ENCODE data around the gene JAKMIP3. TPM values are rescaled to one million over a fixed set of nuclear protein-coding genes. Genes with fewer than 3 reads are reported as not detected.

JAKMIP3 gene
- total RNA-seq, result under 1 TPM in 3 of 4 donors, not detected in 1; 0.04 to 0.19 (median 0.13) TPM

- Histone ChIP-seq H3K27me3 (no peaks in the 10 kb centered on the region), H3K27ac (peak within 1 kb of the TSS; percentile 53 to 78 (median 68)), H3K9me3 (no peaks in the 10 kb centered on the region), H3K4me3 (peak within 1 kb of the TSS; percentile 29 to 68 (median 46)), H3K4me1 (peaks cover 5 to 23% (median 11%) of the 10 kb centered on the region in 3 donors), H3K36me3 (no peaks in the 10 kb centered on the region)
- 3 to 12% methylated on average over 10 to 11 of the region's 35 CpGs for WGBS, 2 donors
- intact Hi-C loops (cut with DNase I), result no loop called here
- DNase-seq, result no peak
- TF ChIP-seq CTCF (IDR thresholded peaks at IDR 0.05) (no peak), POLR2A (IDR thresholded peaks at IDR 0.05) (no peak)
Observed at GRCh38 chr10:132065491-132066105, at the start of gene JAKMIP3. TSS of gene JAKMIP3 (plus strand) at chr10:132065946. CDS start at chr10:132104809, 38,863 bp downstream.

GRCh38 chr10:132016514-132016913 lies 49.2 kb upstream of the JAKMIP3 start:
- H3K9me3 ChIP-seq, result no peaks in the 10 kb centered on the region
- H3K27ac ChIP-seq, result no peak overlapping the region
- H3K36me3 ChIP-seq, result no peaks in the 10 kb centered on the region
- no peak for DNase-seq
- WGBS, 2 donors, result 74 to 82% methylated on average over 6 of the region's 6 CpGs
- peaks cover 0 to 1% (median 0%) of the 10 kb centered on the region in 4 donors for H3K27me3 ChIP-seq
- intact Hi-C loops (cut with DNase I), result no loop called here
- H3K4me1 ChIP-seq, result peaks cover 0 to 10% (median 0%) of the 10 kb centered on the region in 3 donors
- no peak for TF ChIP-seq CTCF (IDR thresholded peaks at IDR 0.05)
- TF ChIP-seq POLR2A (IDR thresholded peaks at IDR 0.05), result no peak
- H3K4me3 ChIP-seq, result no peak overlapping the region

DNA sequence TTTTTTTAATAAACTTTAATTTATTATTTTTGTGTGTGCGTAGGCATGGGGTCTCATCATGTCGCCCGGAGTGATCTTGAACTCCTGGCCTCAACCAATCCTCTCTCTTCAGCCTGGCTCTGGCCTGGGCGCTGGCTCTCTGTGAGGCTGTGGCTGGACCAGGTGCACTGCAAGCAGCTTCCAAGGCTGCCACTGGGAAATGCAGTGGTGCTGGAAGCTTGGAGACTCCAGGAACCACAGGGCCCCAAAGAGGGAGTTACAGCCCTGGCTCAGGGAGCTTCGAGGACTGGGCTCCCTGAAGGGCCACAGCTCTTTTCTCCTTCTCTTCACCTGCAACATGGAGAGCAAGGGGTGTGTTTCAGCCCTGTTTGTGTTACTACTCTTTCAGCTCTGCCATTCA lies 47.3 kb upstream of the JAKMIP3 start:
- Histone ChIP-seq H3K27me3 (peaks cover 0 to 16% (median 0%) of the 10 kb centered on the region in 4 donors), H3K27ac (no peak overlapping the region), H3K4me3 (no peak overlapping the region), H3K36me3 (no peaks in the 10 kb centered on the region), H3K4me1 (peaks cover 0 to 18% (median 5%) of the 10 kb centered on the region in 3 donors), H3K9me3 (no peaks in the 10 kb centered on the region)
- no peak for DNase-seq
- TF ChIP-seq POLR2A (IDR thresholded peaks at IDR 0.05) (no peak), CTCF (IDR thresholded peaks at IDR 0.05) (no peak)
- 70 to 72% methylated on average over 4 to 5 of the region's 5 CpGs for WGBS, 2 donors
- intact Hi-C loops (cut with DNase I), result no loop called here

DNA sequence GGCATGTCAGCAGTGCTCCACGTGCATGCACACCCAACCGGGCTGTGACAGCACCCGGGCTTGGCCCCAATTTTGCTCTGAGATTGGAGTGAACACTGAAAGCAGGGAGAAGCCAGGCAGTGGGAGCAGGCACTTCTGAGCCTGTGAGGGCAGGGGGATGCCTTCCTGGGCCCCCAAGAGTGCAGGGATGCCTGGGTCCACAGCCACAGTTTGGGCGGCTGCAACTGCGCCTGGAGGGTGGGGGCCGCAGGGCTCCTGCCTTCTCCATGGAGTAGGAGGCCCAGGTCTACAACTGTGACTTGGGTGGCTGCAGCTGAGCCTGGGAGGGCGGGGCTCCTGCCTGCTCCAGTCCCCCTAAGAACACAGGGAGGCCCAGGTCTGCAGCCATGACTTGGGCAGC lies 46.4 kb upstream of the JAKMIP3 start:
- Histone ChIP-seq H3K4me1 (peaks cover 0 to 23% (median 8%) of the 10 kb centered on the region in 3 donors), H3K4me3 (no peak overlapping the region), H3K27me3 (peaks cover 0 to 25% (median 0%) of the 10 kb centered on the region in 4 donors), H3K27ac (no peak overlapping the region), H3K9me3 (no peaks in the 10 kb centered on the region), H3K36me3 (no peaks in the 10 kb centered on the region)
- WGBS, 2 donors, result no CpG with 5 or more reads among the region's 7 CpGs
- TF ChIP-seq CTCF (IDR thresholded peaks at IDR 0.05), result no peak
- intact Hi-C loops (cut with DNase I), result no loop called here
- no peak for DNase-seq

- TF ChIP-seq POLR2A (IDR thresholded peaks at IDR 0.05), result no peak
- TF ChIP-seq CTCF (IDR thresholded peaks at IDR 0.05), result no peak
- Histone ChIP-seq H3K4me1 (peaks cover 0 to 22% (median 8%) of the 10 kb centered on the region in 3 donors), H3K4me3 (no peak overlapping the region), H3K9me3 (no peaks in the 10 kb centered on the region), H3K36me3 (no peaks in the 10 kb centered on the region), H3K27me3 (peaks cover 0 to 36% (median 0%) of the 10 kb centered on the region in 4 donors), H3K27ac (no peak overlapping the region)
- intact Hi-C loops (cut with DNase I), result loop anchor here (5.0 kb wide), 1 partner anchor 138 kb away; no protein-coding TSS in a partner anchor
- WGBS, 2 donors, result 76 to 84% methylated on average over 11 to 13 of the region's 13 CpGs
- DNase-seq, result no peak
Observed at GRCh38 chr10:132020456-132020855, 45.3 kb upstream of the JAKMIP3 start.

All from esophagus squamous epithelium (tissue), 5 donors.